Limb (tissue), 2 donors: ENCODE measurements around the gene RIC8B.
"Not testable (repeated sequence)": the region's sequence is repeated elsewhere in the genome, so short reads cannot be mapped to it uniquely, and the experiment has no call there.

Experiments used
- DNase-seq, 2 donors: peaks; one replicate each; pipeline ENCODE4 v3.0.0-alpha.2; 2016; ENCODE audit errors: extremely low spot score in 2 of 2

Gene RIC8B

GRCh38 chr12:106901276-106901675 lies 126.8 kb downstream of the RIC8B start:
- DNase-seq, result no peak

DNA sequence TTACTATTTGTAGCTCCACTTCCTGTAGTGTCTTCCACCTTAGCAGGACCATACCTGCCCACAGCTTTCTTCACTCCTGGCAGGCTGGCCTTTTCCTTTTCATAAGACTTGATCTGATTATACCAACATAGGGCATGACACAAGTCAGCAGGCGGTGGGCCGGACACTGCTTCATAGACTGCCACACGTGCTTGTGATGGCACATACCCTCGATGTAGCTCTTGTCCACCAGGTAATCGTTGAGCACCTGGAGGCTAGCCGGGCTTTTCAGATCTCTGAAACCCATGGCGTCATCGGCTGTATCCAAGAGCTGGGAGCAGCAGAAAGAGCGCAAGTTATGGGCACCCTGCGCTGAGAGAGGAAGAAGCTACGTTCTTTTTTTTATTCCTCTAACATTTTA lies 127.6 kb downstream of the RIC8B start:
- DNase-seq, result no peak

- DNase-seq, result peak; percentile 33 to 83
Measured at GRCh38 chr12:106903241-106903945, 128.9 kb downstream of the RIC8B start.

DNA sequence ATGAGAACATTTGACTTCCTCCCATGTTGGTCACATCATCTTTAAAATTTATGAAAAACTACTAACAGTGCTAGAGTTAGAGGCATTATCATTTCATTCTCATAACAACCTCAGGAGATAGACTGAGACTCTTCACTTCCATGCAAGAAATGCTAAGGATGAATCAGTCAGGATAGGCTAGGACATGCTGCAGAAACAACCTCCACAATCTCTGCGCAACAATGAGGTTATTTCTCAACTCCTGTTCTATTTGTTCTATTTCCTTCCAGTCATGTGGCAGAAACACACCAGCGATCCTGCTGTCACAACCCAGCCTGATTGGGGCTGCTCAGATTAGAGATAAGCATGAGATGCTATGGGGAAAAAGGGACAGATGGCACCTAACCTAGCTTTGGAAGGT lies 132.2 kb downstream of the RIC8B start:
- DNase-seq, result no peak

DNA sequence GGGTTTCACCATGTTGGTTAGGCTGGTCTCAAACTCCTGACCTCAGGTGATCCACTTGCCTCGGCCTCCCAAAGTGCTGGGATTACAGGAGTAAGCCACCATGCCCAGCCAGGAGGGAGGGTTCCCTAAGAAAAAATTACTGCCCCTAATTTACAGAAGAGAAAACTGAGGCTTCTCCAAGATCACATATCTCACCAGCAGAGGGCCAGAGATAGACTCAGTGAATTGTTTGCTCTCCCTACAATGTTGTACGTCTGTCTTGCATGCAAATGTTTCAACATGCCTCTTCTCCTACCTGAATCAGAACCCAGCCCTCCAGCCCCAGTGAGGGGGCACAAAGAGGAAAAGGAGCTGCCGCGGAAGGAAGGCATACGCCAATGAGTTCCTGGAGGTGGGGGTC lies 132.9 kb downstream of the RIC8B start:
- DNase-seq, result no peak

GRCh38 chr12:106907846-106908245 lies 133.4 kb downstream of the RIC8B start:
- no peak for DNase-seq

DNA sequence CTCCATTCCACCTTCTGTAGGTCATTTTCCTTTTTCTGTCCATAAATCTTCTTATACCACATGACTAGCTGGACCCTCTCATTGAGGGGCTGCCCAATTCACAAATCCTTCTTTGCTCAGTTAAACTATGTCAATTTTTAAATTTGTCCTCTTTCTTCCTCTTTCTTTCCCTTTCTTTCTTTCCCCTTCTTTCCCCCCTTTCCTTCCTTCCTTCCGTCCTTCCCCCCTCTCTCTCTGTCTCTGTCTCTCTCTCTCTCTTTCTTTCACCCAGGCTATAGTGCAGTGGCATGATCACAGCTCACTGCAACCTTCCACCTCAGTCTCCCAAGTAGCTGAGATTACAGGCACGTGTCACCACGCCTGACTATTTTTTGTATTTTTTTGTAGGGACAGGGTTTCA lies 134.1 kb downstream of the RIC8B start:
- no peak for DNase-seq

DNA sequence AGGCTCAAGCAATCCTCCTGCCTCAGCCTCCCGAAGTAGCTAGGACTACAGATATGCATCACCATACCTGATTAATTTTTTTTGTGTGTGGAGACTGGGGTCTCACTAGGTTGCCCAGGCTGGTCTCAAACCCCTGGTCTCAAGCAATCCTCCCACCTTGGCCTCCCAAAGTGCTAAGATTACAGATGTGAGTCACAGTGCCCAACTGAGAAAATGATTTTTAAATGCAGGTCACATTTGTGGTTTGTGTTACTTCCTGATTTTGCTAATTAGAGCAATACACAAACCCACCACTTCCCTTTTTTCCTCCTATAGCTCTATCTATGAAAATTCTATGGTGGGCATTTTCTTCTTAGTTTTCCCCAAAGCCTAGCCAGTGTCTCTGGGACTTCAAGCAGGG lies 135.7 kb downstream of the RIC8B start:
- no peak for DNase-seq

- no peak for DNase-seq
Measured at GRCh38 chr12:106911581-106911980, 137.1 kb downstream of the RIC8B start.

- no peak for DNase-seq
Measured at GRCh38 chr12:106913456-106913855, 139.0 kb downstream of the RIC8B start.

GRCh38 chr12:106914796-106915634 lies 140.5 kb downstream of the RIC8B start:
- no peak for DNase-seq

DNA sequence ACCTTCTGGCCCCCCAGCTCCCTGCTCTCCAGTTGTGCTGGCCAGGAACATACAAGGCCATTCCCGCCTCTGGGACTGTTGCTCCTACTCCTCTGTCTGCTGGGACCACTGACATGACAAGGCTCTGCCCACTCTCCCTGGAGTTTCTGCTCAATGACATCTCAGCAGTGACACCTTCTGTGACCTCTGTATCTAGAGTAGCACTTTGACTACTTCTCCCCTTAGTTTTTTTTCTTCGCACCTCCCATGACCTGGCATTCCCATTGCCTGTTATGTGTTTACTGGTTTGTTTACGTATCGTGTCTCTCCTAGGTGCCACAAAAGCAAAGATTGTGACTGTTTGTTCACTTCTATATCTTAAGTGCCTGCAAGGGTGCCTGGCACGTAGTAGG lies 141.1 kb downstream of the RIC8B start:
- no peak for DNase-seq

DNA sequence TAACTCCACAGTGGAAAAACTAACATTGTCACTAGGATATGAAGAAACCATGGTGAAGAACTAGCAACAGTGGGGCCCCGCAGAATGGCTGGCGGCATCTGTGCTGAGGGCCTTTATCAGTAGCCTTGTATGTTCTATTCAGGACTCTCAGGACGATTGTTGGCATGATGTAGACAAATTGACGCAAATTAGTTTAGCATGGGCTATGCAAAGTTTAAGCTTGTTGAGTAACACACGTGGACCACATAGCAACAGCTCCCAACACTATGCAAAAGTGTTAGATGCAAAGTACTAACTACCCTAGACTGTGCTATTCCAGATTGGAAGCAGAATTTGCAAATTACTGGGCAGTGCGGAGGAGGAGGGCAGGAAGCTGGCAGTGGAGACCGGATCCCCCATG lies 143.0 kb downstream of the RIC8B start:
- DNase-seq, result no peak

GRCh38 chr12:106918746-106919145 lies 144.3 kb downstream of the RIC8B start:
- peak in 1 of 2 donors; percentile 28 for DNase-seq

DNA sequence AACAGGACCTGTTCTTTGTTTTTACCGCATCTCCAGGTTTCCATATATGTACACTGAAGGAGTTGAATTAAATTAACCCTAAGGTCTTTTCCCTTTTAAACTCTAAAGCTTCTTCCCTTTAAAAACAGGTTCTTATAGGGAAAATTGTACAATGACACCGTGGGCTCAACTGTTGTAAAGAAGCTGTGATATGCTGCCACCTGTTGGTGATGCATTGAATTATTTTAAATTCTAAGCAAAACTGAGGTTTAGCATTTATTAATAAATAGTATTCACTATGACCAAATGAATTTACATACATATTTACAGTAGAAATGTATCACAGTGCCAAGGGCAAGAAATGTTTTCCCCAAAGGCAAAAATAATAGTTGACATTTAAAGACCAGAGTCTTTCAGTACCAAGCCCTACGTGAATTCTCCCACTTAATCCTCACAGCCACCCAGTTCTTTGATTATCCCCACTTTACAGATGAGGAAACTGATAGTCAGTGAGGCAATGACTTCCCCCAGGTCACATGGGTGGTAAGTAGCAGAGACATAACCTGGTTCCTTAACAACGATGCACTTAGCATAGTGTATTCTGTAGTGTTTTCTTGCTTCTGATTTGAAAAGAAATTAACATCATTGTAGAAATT lies 145.5 kb downstream of the RIC8B start:
- DNase-seq, result peak in 1 of 2 donors; percentile 71

DNA sequence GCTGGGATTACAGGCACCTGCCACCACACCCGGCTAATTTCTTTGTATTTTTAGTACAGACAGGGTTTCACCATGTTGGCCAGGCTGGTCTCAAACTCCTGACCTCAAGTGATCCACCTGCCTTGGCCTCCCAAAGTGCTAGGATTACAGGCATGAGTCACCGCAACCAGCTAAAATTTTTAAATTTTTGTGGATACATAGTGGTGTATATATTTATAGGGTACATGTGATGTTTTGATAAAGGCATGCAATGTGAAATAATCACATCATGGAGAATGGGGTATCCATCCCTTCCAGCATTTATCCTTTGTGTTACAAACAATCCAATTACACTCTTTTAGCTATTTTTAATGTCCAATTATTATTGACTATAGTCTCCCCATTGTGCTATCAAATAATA lies 147.5 kb downstream of the RIC8B start:
- DNase-seq, result not testable (repeated sequence)

GRCh38 chr12:106923594-106923993 lies 149.1 kb downstream of the RIC8B start:
- not testable (repeated sequence) for DNase-seq

- no peak for DNase-seq
Measured at GRCh38 chr12:106924268-106924861, 149.9 kb downstream of the RIC8B start.

- DNase-seq, result no peak
Measured at GRCh38 chr12:106926657-106927056, 152.2 kb downstream of the RIC8B start.

DNA sequence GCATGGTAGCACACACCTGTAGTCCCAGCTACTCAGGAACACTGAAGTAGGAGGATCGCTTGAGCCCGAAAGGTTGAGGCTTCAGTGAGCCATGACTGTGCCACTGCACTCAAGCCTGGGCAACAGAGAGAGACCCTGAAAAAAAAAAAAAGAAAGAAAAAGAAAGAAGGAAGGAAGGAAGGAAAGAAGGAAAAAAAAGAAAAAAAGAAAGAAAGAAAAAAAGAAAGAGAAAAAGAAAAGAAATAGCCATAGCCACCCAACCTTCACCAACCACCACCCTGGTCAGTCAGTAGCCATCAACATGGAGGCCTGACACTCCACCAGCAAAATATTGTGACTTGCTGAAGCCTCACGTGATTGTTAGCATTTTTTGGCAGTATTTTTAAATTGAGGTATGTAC lies 159.8 kb downstream of the RIC8B start:
- DNase-seq, result no peak
